Measurements from ENCODE around the gene PHF2. TPM values are rescaled to one million over a fixed set of nuclear protein-coding genes. Genes with fewer than 3 reads are reported as not detected.

PHF2 gene
- total and polyA plus RNA-seq, 12 donors, result 13.9 to 31.3 (median 23.0) TPM

DNA sequence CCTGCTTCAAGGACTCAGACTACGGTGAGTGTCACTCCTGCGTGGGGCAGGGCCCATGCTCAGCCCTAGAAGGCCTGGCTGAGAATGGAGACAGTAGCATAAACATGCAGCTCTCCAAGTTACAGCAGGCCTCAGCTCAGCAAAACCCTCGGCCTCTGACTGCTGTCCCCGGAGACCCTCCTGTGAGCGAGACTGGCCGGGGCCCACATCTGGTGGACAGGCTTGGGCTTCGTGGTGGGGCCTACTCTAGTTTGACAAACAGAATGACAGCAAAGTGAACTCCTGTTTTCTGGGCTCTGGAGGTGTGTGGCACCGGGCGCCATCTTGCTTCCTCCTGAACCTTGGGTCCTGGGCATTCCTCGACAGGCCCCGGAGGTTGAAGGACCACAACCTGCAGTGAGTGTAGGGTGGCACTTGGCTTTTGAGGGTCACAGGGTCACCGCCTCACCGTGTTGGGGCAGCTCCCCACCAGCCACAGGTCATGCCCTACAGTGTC is 97.5 kb downstream of the PHF2 start:
- Histone ChIP-seq H3K27me3 (no peaks in the 10 kb centered on the region), H3K4me1 (peaks cover 0 to 8% (median 0%) of the 10 kb centered on the region in 9 donors), H3K4me3 (no peak overlapping the region), H3K27ac (no peak overlapping the region), H3K9me3 (no peaks in the 10 kb centered on the region), H3K36me3 (peaks cover 0 to 59% (median 35%) of the 10 kb centered on the region in 9 donors)
- no peak for TF ChIP-seq CTCF (IDR thresholded peaks at IDR 0.05)
- WGBS, 2 donors, result 82 to 85% methylated on average over 13 of the region's 13 CpGs
- ATAC-seq (peak in 4 of 8 donors; percentile 2 to 23 (median 4)), DNase-seq (peak in 1 of 2 donors; percentile 2)
- intact Hi-C loops (cut with DNase I), result no loop called here

GRCh38 chr9:93674580-93675335 is 98.4 kb downstream of the PHF2 start:
- H3K36me3 ChIP-seq, result peaks cover 0 to 66% (median 35%) of the 10 kb centered on the region in 9 donors
- peak in 1 of 2 donors; percentile 2 for DNase-seq
- TF ChIP-seq CTCF (IDR thresholded peaks at IDR 0.05), result no peak
- intact Hi-C loops (cut with DNase I), result no loop called here
- H3K9me3 ChIP-seq, result no peaks in the 10 kb centered on the region
- WGBS, 2 donors, result 95 to 96% methylated on average over 14 of the region's 14 CpGs
- H3K4me1 ChIP-seq, result peaks cover 0 to 8% (median 0%) of the 10 kb centered on the region in 9 donors
- H3K4me3 ChIP-seq, result no peak overlapping the region
- H3K27ac ChIP-seq, result no peak overlapping the region
- H3K27me3 ChIP-seq, result no peaks in the 10 kb centered on the region
- peak in 1 of 8 donors; percentile 9 for ATAC-seq

DNA sequence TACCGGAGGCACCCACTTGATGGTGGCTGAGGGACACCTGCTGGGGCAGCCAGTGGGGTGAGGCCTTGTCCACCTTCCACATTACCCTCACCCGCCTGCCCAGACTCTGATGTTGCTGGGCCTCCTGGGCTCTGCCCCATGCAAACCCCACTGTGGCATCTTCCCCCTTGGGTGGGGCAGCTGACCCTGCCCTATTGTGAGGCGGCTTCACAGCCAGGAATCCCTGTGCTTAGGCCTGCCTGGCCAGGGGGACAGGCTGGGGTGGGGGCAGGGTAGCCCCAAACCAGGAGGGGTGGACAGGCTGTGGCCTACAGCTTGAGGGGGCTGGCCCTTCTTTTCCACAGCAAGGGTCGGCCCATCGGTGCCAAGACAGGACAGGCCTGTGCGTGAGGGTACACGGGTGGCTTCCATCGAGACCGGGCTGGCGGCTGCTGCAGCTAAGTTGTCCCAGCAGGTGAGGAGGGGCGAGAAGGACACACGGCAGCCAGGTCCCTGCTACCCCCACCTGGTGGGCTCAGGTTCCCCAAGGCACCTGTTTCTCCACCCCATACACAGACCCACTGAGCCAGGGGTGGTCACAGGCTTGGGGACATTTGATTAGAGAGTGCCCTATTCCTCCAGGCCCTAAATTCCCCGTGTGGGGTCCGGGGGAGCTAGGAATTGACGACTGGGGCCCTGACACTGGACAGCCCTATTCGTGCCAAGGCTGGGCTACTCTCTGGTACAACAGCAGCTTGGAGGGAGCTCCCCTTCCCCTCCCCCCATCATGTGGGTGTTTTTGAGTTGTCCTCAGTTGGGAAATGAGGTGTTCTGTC is 99.2 kb downstream of the PHF2 start:
- no peaks in the 10 kb centered on the region for H3K27me3 ChIP-seq
- 91 to 94% methylated on average over 16 of the region's 16 CpGs for WGBS, 2 donors
- H3K9me3 ChIP-seq, result no peaks in the 10 kb centered on the region
- no peak overlapping the region for H3K27ac ChIP-seq
- DNase-seq (peak in 1 of 2 donors; percentile 3), ATAC-seq (peak in 1 of 8 donors; percentile 13)
- H3K4me1 ChIP-seq, result peaks cover 0 to 8% (median 0%) of the 10 kb centered on the region in 9 donors
- no peak overlapping the region for H3K4me3 ChIP-seq
- intact Hi-C loops (cut with DNase I), result no loop called here
- peaks cover 0 to 66% (median 35%) of the 10 kb centered on the region in 9 donors for H3K36me3 ChIP-seq
- no peak for TF ChIP-seq CTCF (IDR thresholded peaks at IDR 0.05)

DNA sequence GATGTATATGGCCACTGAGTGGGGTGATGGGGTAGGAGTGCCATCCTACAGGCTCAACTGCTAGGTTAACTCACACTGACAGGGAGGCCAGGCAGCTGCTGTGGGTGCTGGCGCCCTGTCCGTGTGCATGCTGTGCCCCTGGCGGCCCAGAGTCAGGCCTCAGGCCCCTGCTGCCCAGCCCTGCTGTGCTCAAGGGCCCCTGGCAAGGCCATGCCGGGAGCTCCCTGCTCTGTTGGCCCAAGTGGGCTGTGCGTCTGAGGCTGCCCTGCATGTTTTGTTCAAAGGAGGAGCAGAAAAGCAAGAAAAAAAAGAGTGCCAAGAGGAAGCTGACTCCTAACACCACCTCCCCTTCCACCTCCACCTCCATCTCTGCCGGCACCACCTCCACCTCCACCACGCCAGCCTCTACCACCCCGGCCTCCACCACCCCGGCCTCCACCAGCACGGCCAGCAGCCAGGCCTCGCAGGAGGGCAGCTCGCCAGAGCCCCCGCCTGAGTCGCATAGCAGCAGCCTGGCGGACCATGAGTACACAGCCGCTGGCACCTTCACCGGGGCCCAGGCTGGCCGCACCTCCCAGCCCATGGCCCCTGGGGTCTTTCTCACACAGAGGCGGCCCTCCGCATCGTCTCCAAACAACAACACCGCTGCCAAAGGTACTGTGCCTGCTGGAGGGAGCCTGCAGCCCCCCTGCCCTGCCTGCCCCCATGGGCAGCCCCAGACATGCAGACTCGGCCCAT is 100.1 kb downstream of the PHF2 start:
- 94 to 96% methylated on average over 22 to 23 of the region's 23 CpGs for WGBS, 2 donors

More for the DNA sequence above, 100.1 kb downstream of the PHF2 start:
- Histone ChIP-seq H3K4me3 (no peak overlapping the region), H3K4me1 (peaks cover 0 to 8% (median 0%) of the 10 kb centered on the region in 9 donors), H3K36me3 (peaks cover 0 to 66% (median 35%) of the 10 kb centered on the region in 9 donors), H3K9me3 (no peaks in the 10 kb centered on the region), H3K27ac (no peak overlapping the region), H3K27me3 (no peaks in the 10 kb centered on the region)
- intact Hi-C loops (cut with DNase I), result no loop called here
- no peak for TF ChIP-seq CTCF (IDR thresholded peaks at IDR 0.05)
- ATAC-seq (peak in 1 of 8 donors; percentile 7), DNase-seq (peak in 1 of 2 donors; percentile 3)
